ENCODE results near the gene USP3.

The USP3 gene

DNA sequence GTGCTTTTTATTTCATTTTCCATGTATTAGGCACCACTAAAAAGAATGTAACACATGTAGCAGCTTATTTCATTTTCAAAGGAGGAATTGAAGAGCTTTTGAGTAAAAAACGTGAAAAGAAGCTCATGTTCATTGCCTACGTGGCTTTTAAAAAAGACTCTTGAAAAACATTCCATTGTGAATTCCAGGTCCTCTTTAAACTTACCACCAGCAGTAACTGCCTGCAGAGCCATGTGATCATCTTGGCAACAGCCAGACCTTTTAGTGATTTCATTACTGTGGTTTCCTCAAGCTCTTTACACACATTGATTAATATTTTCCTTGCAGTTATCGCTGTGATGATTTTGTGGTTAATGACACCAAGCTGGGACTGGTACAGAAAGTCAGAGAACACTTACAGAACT, 49.0 kb downstream of the USP3 start:
- in situ Hi-C loops (cut with MboI; ENCODE audit: low sequenced_read_pairs, unreplicated experiment), result no loop called here
- no peak for DNase-seq (ENCODE audit: low spot score)
- TF ChIP-seq, protein P1, sequence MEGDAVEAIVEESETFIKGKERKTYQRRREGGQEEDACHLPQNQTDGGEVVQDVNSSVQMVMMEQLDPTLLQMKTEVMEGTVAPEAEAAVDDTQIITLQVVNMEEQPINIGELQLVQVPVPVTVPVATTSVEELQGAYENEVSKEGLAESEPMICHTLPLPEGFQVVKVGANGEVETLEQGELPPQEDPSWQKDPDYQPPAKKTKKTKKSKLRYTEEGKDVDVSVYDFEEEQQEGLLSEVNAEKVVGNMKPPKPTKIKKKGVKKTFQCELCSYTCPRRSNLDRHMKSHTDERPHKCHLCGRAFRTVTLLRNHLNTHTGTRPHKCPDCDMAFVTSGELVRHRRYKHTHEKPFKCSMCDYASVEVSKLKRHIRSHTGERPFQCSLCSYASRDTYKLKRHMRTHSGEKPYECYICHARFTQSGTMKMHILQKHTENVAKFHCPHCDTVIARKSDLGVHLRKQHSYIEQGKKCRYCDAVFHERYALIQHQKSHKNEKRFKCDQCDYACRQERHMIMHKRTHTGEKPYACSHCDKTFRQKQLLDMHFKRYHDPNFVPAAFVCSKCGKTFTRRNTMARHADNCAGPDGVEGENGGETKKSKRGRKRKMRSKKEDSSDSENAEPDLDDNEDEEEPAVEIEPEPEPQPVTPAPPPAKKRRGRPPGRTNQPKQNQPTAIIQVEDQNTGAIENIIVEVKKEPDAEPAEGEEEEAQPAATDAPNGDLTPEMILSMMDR (IDR thresholded peaks at IDR 0.05; ENCODE audit: borderline replicate concordance, control extremely low read depth, extremely low read depth, insufficient read depth, missing control alignments), result no peak

DNA sequence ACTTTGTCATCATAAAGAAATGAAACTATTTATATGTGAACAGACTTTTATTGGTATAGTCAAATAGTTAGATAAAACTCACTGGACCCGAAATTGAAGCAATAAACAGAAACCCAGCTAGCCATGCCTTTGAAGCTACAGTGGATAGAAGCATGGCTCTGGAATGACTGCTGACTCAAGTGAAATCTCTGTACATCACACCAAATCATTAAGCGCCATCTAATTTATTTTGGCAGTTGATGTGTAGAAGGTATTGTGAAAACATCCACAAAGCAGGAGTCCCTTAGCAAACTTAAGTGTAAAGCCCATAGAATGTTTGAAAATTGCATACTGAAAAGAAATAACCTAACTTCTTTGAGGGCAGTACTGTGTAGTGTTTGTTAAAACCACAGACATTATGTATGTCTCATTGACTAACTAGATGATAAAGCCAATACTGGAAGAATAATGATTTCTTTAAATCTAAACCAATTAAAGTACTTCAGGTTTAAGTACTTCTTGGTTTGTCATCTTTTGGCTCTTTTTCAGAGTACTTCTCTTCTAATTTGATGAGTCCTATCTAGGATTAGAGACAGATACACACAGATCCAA, 50.0 kb downstream of the USP3 start:
- no peak for DNase-seq (ENCODE audit: low spot score)
- in situ Hi-C loops (cut with MboI; ENCODE audit: low sequenced_read_pairs, unreplicated experiment), result no loop called here
- TF ChIP-seq, protein P1 (IDR thresholded peaks at IDR 0.05; ENCODE audit: borderline replicate concordance, control extremely low read depth, extremely low read depth, insufficient read depth, missing control alignments), result no peak

DNA sequence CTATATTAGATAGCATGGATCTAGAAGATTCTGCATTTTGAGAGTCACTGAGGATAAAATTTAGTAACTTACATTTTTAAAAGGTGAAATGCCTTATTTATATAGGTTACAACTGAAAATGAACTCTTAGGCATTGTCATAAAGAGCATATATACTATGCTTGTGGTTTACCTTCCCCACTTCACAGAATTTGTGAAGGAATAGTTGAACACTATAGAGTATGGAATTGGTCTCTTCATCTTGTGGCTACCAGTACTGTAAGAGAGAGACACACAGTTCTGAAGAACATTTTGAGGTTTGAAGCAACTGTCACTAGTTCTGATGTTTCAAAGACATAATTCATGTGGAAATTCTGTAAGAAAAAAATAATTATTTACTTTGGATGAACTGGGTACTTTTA, 51.1 kb downstream of the USP3 start:
- in situ Hi-C loops (cut with MboI; ENCODE audit: low sequenced_read_pairs, unreplicated experiment), result no loop called here

DNA sequence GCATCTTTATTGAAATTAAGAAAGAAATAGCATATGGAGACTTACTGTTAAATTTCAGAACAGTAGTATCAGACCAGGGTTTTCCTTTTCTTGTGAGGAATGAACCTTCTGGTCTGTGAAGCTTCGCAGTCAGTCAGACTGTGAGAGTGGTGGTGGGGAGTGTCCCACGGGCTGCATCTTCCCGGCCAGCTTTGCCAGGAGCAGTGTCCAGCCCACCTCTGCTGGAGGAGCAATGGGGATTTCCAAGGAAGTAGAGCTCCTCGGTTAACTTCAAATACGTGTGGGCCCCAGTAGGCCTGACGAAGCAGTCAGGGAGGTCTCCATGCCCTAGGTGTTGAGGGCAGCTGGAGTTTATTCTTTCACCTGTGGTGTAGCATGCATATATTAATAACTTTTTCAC, 51.9 kb downstream of the USP3 start:
- TF ChIP-seq, protein P1 (IDR thresholded peaks at IDR 0.05; ENCODE audit: borderline replicate concordance, control extremely low read depth, extremely low read depth, insufficient read depth, missing control alignments), result no peak
- in situ Hi-C loops (cut with MboI; ENCODE audit: low sequenced_read_pairs, unreplicated experiment), result no loop called here
- DNase-seq (ENCODE audit: low spot score), result no peak

More for the DNA sequence above, 51.1 kb downstream of the USP3 start:
- TF ChIP-seq, protein P1 (IDR thresholded peaks at IDR 0.05; ENCODE audit: borderline replicate concordance, control extremely low read depth, extremely low read depth, insufficient read depth, missing control alignments), result no peak
- no peak for DNase-seq (ENCODE audit: low spot score)

DNA sequence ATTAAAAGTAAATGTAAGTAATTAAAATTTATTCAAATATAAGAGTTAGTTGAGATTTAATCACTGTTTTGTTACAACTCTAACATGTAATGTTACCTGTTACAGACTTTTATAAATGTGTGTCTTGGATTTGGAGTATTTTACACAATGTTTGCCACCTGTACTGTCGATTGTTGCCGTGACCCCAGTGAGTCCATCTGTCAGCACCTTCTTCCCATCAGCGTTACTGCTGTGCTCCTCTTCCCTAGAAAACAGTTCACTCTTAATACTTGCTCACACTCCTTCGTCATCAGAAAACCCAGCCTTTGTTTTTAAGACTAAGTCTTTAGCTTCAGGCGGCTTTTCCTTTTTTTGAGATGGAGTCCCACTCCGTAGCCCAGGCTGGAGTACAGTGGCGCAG, 52.3 kb downstream of the USP3 start:
- no peak for DNase-seq (ENCODE audit: low spot score)
- in situ Hi-C loops (cut with MboI; ENCODE audit: low sequenced_read_pairs, unreplicated experiment), result no loop called here
- TF ChIP-seq, protein P1 (IDR thresholded peaks at IDR 0.05; ENCODE audit: borderline replicate concordance, control extremely low read depth, extremely low read depth, insufficient read depth, missing control alignments), result no peak

DNA sequence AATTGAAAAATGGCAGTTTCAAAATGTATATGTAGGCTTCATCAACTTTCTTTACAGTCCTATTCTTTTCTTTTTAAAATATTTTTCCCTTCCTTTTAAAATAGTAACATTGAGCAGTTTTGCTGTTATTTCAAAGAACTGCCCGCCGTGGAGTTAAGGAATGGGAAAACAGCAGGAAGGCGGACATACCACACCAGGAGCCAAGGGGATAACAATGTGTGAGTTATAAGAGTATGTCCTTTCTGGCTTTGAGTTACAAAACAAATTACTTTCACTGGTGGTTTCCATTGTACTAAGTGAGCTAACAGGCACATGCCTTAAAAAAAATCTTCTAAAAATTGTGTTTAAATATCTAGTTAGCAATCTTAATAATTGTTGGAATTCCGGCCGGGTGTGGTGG, 55.4 kb downstream of the USP3 start:
- DNase-seq (ENCODE audit: low spot score), result no peak
- TF ChIP-seq, protein P1 (IDR thresholded peaks at IDR 0.05; ENCODE audit: borderline replicate concordance, control extremely low read depth, extremely low read depth, insufficient read depth, missing control alignments), result no peak
- in situ Hi-C loops (cut with MboI; ENCODE audit: low sequenced_read_pairs, unreplicated experiment), result no loop called here

Data from GM13976 (cell line).